ENCODE results near the gene DPF3. TPM values are rescaled to one million over a fixed set of nuclear protein-coding genes. Genes with fewer than 3 reads are reported as not detected.

DPF3 gene
- polyA plus RNA-seq, 2 donors: 0.16 to 0.37 TPM

DNA sequence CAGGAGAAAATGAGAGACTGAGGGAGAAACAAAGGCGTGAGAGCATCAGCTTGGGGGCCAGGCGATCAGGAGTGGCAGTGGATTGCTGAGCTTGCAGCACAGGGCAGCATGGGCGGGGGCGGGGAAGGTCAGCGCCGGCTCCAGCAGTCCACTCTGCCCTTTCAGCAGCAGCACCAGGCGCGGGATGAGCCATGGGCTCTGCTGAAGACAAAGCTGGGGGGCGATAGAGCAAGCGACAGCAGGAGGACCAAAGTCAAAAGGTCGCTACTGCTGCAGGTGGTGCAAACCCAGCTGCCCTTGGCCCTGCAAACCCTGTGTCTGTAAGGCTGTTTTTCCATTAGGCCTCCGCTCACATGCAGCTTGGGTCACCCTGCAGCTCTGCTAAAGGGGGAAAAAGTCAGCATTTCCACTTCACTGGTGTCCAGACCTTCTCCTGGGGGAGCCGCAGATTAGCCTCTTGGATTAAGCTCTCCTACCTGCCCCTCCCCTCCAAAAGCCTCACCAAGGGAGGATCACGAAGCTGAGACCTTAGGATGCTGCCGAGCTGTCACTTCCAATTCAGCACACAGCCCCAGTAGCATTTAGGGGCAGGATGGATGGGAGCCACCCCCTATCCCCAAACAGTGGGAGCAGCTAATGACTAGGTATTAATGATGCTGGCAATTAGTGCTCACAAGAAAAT, 204.8 kb downstream of the DPF3 start:
- no peak overlapping the region for H3K4me3 ChIP-seq (ENCODE audit: low read depth in 1 of 2, low read length in 2 of 2)
- H3K36me3 ChIP-seq (ENCODE audit: control insufficient read depth in 2 of 2, insufficient read depth in 2 of 2, low read length in 1 of 2): no peaks in the 10 kb centered on the region
- no peak overlapping the region for H3K27ac ChIP-seq (ENCODE audit: low read depth in 2 of 2, low read length in 1 of 2)
- 77 to 79% methylated on average over 15 of the region's 15 CpGs for WGBS, 2 donors
- no peaks in the 10 kb centered on the region for H3K27me3 ChIP-seq (ENCODE audit: control insufficient read depth in 1 of 2, insufficient read depth in 2 of 2, low read length in 2 of 2)
- H3K4me1 ChIP-seq (ENCODE audit: control insufficient read depth in 2 of 2, insufficient read depth in 2 of 2, low read length in 1 of 2): no peaks in the 10 kb centered on the region
- no peaks in the 10 kb centered on the region for H3K9me3 ChIP-seq (ENCODE audit: control insufficient read depth in 2 of 2, insufficient read depth in 1 of 2, low read depth in 1 of 2, low read length in 1 of 2)

DNA sequence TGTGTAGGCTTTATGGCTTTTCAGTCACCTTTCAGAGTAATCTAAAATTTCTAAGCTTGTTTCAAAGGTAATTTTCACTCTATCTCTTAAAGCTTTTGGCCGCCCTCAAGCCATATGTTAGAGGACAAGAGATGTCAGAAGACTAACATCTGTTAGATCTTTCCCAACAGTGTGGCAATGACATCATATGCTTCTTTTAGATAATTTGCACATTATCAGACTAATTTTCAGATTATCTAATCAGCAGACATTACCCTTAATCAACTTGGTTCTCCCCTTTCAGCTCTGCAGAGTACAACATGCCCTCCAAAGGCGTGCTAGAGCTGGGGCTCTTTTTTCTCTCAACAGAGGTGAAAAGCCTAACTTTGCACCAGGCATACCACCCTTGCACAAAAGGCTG, 207.1 kb downstream of the DPF3 start:
- 84 to 85% methylated on average over 2 of the region's 2 CpGs for WGBS, 2 donors
- no peak overlapping the region for H3K27ac ChIP-seq (ENCODE audit: low read depth in 2 of 2, low read length in 1 of 2)
- H3K4me1 ChIP-seq (ENCODE audit: control insufficient read depth in 2 of 2, insufficient read depth in 2 of 2, low read length in 1 of 2): no peaks in the 10 kb centered on the region
- no peaks in the 10 kb centered on the region for H3K36me3 ChIP-seq (ENCODE audit: control insufficient read depth in 2 of 2, insufficient read depth in 2 of 2, low read length in 1 of 2)
- H3K4me3 ChIP-seq (ENCODE audit: low read depth in 1 of 2, low read length in 2 of 2): no peak overlapping the region
- no peaks in the 10 kb centered on the region for H3K9me3 ChIP-seq (ENCODE audit: control insufficient read depth in 2 of 2, insufficient read depth in 1 of 2, low read depth in 1 of 2, low read length in 1 of 2)
- H3K27me3 ChIP-seq (ENCODE audit: control insufficient read depth in 1 of 2, insufficient read depth in 2 of 2, low read length in 2 of 2): no peaks in the 10 kb centered on the region

DNA sequence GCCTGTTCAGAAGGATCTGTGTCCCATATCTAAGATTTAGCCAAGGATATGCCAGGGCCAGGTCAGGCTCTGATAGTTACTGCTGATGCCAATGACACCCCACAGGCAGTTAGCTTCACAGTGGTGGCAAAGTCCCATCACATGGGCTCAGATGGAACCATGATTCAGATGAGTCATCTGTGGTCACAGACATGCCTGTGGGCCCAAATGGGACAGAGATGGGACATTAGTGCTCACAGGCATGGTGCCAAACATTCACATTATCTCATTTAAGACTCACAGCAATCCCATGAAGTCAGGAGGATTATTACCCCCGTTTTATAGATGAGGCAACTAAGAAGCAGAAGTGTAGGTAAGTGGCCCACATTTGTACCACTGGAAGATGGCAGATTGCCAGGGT, 207.8 kb downstream of the DPF3 start:
- no peaks in the 10 kb centered on the region for H3K9me3 ChIP-seq (ENCODE audit: control insufficient read depth in 2 of 2, insufficient read depth in 1 of 2, low read depth in 1 of 2, low read length in 1 of 2)
- H3K4me3 ChIP-seq (ENCODE audit: low read depth in 1 of 2, low read length in 2 of 2): no peak overlapping the region
- H3K27me3 ChIP-seq (ENCODE audit: control insufficient read depth in 1 of 2, insufficient read depth in 2 of 2, low read length in 2 of 2): no peaks in the 10 kb centered on the region
- no peaks in the 10 kb centered on the region for H3K4me1 ChIP-seq (ENCODE audit: control insufficient read depth in 2 of 2, insufficient read depth in 2 of 2, low read length in 1 of 2)
- no peak overlapping the region for H3K27ac ChIP-seq (ENCODE audit: low read depth in 2 of 2, low read length in 1 of 2)
- WGBS, 2 donors: 80 to 83% methylated on average over 1 of the region's 1 CpG
- no peaks in the 10 kb centered on the region for H3K36me3 ChIP-seq (ENCODE audit: control insufficient read depth in 2 of 2, insufficient read depth in 2 of 2, low read length in 1 of 2)

DNA sequence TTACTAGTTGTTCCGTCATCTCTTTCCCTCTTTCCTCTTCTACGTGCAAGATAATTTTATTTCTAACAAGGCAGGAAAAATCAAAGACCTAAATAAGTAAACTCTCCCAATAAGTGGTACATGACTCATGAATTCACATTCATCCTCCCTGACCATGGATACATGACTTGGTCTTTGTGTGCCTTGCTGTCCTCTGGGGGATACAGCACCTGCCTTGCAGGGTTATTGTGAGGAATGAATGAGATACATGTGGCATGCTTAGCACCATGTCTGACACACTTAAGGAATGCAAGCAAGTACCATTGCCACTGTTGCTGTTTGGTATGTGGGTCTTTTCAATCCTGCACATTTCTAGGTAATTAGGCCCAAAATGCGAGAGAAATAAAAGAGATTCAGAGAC, 208.4 kb downstream of the DPF3 start:
- Histone ChIP-seq H3K4me3 (ENCODE audit: low read depth in 1 of 2, low read length in 2 of 2) (no peak overlapping the region), H3K4me1 (ENCODE audit: control insufficient read depth in 2 of 2, insufficient read depth in 2 of 2, low read length in 1 of 2) (no peaks in the 10 kb centered on the region), H3K9me3 (ENCODE audit: control insufficient read depth in 2 of 2, insufficient read depth in 1 of 2, low read depth in 1 of 2, low read length in 1 of 2) (no peaks in the 10 kb centered on the region), H3K27ac (ENCODE audit: low read depth in 2 of 2, low read length in 1 of 2) (no peak overlapping the region), H3K36me3 (ENCODE audit: control insufficient read depth in 2 of 2, insufficient read depth in 2 of 2, low read length in 1 of 2) (no peaks in the 10 kb centered on the region), H3K27me3 (ENCODE audit: control insufficient read depth in 1 of 2, insufficient read depth in 2 of 2, low read length in 2 of 2) (no peaks in the 10 kb centered on the region)
- WGBS, 2 donors: 97 to 99% methylated on average over 3 of the region's 3 CpGs

DNA sequence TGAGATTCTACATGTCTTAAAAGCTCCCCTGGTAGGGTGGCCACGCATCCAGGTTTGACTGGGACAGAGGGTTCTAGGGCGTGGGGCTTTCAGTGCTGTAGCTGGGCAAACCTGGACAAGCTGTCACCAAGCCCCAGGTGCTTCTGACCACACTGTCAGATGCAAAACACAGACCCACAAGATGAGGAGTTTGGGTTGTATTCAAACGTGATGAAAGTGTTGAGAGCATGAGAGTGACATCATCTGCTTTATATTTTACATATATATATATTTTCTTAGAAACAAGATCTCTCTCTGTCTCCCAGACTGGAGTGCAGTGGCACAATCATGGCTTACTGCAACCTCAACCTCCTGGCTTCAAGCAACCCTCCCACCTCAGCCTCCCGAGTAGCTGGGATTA, 210.1 kb downstream of the DPF3 start:
- 72 to 75% methylated on average over 4 of the region's 4 CpGs for WGBS, 2 donors
- Histone ChIP-seq H3K27me3 (ENCODE audit: control insufficient read depth in 1 of 2, insufficient read depth in 2 of 2, low read length in 2 of 2) (no peaks in the 10 kb centered on the region), H3K4me3 (ENCODE audit: low read depth in 1 of 2, low read length in 2 of 2) (no peak overlapping the region), H3K4me1 (ENCODE audit: control insufficient read depth in 2 of 2, insufficient read depth in 2 of 2, low read length in 1 of 2) (no peaks in the 10 kb centered on the region), H3K36me3 (ENCODE audit: control insufficient read depth in 2 of 2, insufficient read depth in 2 of 2, low read length in 1 of 2) (no peaks in the 10 kb centered on the region), H3K9me3 (ENCODE audit: control insufficient read depth in 2 of 2, insufficient read depth in 1 of 2, low read depth in 1 of 2, low read length in 1 of 2) (no peaks in the 10 kb centered on the region), H3K27ac (ENCODE audit: low read depth in 2 of 2, low read length in 1 of 2) (no peak overlapping the region)

DNA sequence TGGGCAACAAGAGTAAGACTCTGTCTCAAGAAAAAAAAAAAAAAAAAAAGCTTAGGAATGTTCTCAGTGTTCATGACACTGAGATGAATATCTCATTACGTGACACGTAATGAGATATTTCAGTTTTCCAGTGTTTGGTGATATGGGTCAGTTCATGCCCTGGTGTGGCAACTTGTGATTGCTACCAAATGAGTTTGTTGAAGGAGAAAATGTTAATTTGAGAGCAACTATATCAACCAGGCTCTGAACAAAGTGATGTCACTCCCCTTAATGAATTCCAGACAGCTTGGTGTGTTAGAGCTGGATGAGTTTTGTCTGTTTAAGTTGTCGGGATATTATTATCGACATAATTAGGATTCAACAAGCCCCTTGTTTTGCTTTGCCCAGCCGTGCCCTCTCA, 211.7 kb downstream of the DPF3 start:
- H3K27ac ChIP-seq (ENCODE audit: low read depth in 2 of 2, low read length in 1 of 2): no peak overlapping the region
- H3K36me3 ChIP-seq (ENCODE audit: control insufficient read depth in 2 of 2, insufficient read depth in 2 of 2, low read length in 1 of 2): no peaks in the 10 kb centered on the region
- no peak overlapping the region for H3K4me3 ChIP-seq (ENCODE audit: low read depth in 1 of 2, low read length in 2 of 2)
- no peaks in the 10 kb centered on the region for H3K27me3 ChIP-seq (ENCODE audit: control insufficient read depth in 1 of 2, insufficient read depth in 2 of 2, low read length in 2 of 2)
- H3K9me3 ChIP-seq (ENCODE audit: control insufficient read depth in 2 of 2, insufficient read depth in 1 of 2, low read depth in 1 of 2, low read length in 1 of 2): no peaks in the 10 kb centered on the region
- H3K4me1 ChIP-seq (ENCODE audit: control insufficient read depth in 2 of 2, insufficient read depth in 2 of 2, low read length in 1 of 2): no peaks in the 10 kb centered on the region
- WGBS, 2 donors: 77 to 84% methylated on average over 5 of the region's 5 CpGs

DNA sequence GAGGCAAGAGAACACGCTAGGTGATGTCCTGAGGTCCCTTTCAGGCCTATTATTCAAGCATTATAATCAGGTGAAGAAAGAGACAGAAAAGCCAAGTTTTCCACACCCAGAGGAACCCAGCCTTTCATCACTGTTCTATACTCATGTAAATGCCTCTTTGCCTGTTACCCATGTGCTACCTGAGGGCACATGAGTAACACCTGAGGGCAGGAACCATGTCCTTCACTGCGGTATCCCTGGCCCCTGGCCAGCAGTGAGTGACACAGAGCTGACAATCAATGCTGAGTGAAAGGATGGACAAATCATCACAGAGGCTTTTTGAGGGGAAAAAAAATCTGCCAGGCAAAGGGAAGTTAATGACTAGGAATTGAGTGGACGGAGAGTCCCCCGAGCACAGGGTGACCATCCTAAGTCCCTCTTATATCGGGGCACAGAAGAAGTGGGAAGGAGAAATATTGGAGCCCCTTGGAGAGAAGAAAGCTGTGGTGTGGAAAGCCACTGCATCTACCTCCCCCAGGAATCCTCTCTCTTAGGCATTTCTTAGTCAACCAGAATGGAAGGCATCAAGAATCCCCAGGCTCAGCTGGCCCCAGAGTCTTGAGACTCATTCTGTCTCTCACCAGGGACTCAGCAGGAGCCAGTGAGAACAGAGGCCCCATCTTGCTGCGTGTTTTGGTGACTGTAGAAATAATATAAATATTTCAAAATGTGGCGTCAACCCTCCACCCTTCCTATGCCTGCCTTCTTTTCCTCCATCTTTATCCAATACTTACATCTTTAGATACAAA, 212.9 kb downstream of the DPF3 start:
- no peak overlapping the region for H3K27ac ChIP-seq (ENCODE audit: low read depth in 2 of 2, low read length in 1 of 2)
- no peaks in the 10 kb centered on the region for H3K9me3 ChIP-seq (ENCODE audit: control insufficient read depth in 2 of 2, insufficient read depth in 1 of 2, low read depth in 1 of 2, low read length in 1 of 2)
- H3K36me3 ChIP-seq (ENCODE audit: control insufficient read depth in 2 of 2, insufficient read depth in 2 of 2, low read length in 1 of 2): no peaks in the 10 kb centered on the region
- no peaks in the 10 kb centered on the region for H3K27me3 ChIP-seq (ENCODE audit: control insufficient read depth in 1 of 2, insufficient read depth in 2 of 2, low read length in 2 of 2)
- no peaks in the 10 kb centered on the region for H3K4me1 ChIP-seq (ENCODE audit: control insufficient read depth in 2 of 2, insufficient read depth in 2 of 2, low read length in 1 of 2)
- 87 to 90% methylated on average over 7 of the region's 7 CpGs for WGBS, 2 donors
- H3K4me3 ChIP-seq (ENCODE audit: low read depth in 1 of 2, low read length in 2 of 2): no peak overlapping the region

DNA sequence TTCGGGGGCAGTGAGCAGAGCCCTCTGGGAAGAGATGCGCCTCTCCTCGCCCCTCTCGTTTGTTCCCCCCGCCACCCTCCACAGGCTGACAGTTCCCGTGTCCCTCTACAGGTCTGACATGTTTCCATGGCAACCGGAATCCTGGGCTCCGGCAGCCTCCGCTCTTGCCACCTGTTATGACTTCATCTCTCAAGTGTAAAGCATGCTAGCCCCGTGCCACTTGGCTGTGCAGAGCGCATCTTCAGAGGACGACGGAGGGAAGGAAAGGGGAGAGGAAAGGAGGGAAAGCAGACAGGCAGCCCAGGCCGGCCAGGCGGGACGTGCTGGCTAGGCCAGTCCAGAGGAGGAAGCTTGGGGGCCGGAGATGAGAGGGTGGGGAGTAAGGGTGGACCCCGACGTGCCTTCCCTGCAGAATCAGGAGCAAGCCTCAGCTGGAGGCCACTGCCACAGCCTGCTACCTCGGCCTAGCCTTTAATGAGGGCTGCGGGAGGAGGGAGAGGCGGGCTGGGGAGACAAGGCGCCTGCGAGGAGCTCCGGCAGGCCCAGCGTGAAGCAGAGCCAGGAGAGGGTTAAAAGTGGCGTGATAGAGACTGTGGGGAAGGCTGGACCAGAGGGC, 214.3 kb downstream of the DPF3 start:
- no peaks in the 10 kb centered on the region for H3K27me3 ChIP-seq (ENCODE audit: control insufficient read depth in 1 of 2, insufficient read depth in 2 of 2, low read length in 2 of 2)
- H3K4me3 ChIP-seq (ENCODE audit: low read depth in 1 of 2, low read length in 2 of 2): no peak overlapping the region
- no peaks in the 10 kb centered on the region for H3K36me3 ChIP-seq (ENCODE audit: control insufficient read depth in 2 of 2, insufficient read depth in 2 of 2, low read length in 1 of 2)
- 57 to 58% methylated on average over 27 of the region's 27 CpGs for WGBS, 2 donors
- H3K4me1 ChIP-seq (ENCODE audit: control insufficient read depth in 2 of 2, insufficient read depth in 2 of 2, low read length in 1 of 2): no peaks in the 10 kb centered on the region
- no peaks in the 10 kb centered on the region for H3K9me3 ChIP-seq (ENCODE audit: control insufficient read depth in 2 of 2, insufficient read depth in 1 of 2, low read depth in 1 of 2, low read length in 1 of 2)
- no peak overlapping the region for H3K27ac ChIP-seq (ENCODE audit: low read depth in 2 of 2, low read length in 1 of 2)

DNA sequence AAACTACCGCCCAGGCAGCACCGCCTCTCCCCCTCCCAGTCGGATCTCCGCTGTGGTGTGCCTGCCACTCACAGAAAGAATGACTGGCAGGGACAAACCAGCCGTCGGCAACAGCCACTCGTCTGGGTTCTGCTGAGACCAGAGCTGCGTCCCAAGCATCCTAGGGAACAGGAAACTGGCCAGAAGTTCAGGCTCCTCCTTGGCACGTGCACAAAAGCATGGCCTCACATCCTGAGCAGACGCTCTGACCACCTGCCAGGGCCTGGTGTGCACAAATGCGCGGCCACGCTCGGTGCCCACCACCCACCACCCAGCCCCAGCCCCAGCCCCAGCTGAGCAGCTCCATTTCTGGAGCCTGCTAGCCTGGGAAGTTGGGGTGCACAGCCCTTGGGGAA, 214.8 kb downstream of the DPF3 start:
- Histone ChIP-seq H3K4me1 (ENCODE audit: control insufficient read depth in 2 of 2, insufficient read depth in 2 of 2, low read length in 1 of 2) (no peaks in the 10 kb centered on the region), H3K36me3 (ENCODE audit: control insufficient read depth in 2 of 2, insufficient read depth in 2 of 2, low read length in 1 of 2) (no peaks in the 10 kb centered on the region), H3K27me3 (ENCODE audit: control insufficient read depth in 1 of 2, insufficient read depth in 2 of 2, low read length in 2 of 2) (no peaks in the 10 kb centered on the region), H3K27ac (ENCODE audit: low read depth in 2 of 2, low read length in 1 of 2) (no peak overlapping the region), H3K9me3 (ENCODE audit: control insufficient read depth in 2 of 2, insufficient read depth in 1 of 2, low read depth in 1 of 2, low read length in 1 of 2) (no peaks in the 10 kb centered on the region), H3K4me3 (ENCODE audit: low read depth in 1 of 2, low read length in 2 of 2) (no peak overlapping the region)
- WGBS, 2 donors: 54 to 55% methylated on average over 14 of the region's 14 CpGs
